ENCODE measurements around the gene ZMYM4.
"Not testable (repeated sequence)": the region's sequence is repeated elsewhere in the genome, so short reads cannot be mapped to it uniquely, and the experiment has no call there.

Gene ZMYM4

GRCh38 chr1:35331618-35332017, 63.1 kb downstream of the ZMYM4 start:
- DNase-seq, result not testable (repeated sequence)

GRCh38 chr1:35334485-35334884, 66.0 kb downstream of the ZMYM4 start:
- no peak for DNase-seq

DNA sequence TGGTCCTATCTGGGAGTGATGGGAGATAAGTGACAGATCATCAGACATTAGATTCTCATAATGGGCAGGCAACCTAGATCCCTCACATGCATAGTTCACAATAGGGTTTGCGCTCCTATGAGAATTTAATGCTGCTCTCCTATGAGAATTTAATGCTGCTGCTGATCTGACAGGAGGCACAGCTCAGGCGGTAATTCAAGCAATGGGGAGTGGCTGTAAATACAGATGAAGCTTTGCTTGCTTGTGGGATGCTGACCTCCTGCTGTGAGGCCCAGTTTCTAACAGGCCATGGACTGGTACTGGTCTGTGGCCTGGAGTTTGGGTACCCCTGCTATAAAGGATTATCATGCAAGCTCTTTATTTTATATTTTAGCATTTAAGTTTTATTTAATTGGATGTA, 72.0 kb downstream of the ZMYM4 start:
- no peak for DNase-seq

DNA sequence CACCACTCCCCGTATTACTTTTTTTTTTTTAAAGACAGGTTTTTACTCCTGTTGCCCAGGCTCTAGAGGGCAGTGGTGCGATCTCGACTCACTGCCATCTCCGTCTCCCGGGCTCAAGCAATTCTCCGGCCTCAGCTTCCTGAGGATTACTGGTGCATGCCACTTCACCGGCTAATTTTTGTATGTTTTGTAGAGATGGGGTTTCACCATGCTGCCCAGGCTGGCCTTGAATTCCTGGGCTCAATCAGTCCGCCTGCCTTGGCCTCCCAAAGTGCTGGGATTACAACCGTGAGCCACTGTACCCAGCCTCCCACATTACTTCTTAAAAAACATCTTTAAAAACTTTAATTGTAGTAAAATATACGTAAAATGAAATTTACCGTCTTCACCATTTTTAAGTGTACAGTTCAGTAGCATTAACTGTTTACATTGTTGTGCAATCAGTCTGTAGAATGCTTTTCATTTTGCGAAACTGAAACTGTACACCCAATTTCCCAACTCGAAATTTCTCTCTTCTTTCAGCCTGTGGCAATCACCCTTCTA, 77.0 kb downstream of the ZMYM4 start:
- no peak for DNase-seq

DNA sequence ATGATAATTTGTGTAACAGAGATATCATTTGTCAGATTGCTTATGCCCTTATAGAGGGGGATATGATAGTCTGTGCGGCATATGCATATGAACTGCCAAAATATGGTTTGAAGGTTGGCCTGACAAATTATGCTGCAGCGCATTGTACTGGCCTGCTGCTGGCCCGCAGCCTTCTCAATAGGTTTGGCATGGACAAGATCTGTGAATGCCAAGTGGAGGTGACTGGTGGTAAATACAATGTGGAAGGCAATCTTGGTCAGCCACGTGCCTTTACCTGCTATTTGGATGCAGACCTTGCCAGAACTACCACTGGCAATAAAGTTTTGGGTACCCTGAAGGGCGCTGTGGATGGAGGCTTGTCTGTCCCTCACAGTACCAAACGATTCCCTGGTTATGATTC, 82.4 kb downstream of the ZMYM4 start:
- no peak for DNase-seq

DNA sequence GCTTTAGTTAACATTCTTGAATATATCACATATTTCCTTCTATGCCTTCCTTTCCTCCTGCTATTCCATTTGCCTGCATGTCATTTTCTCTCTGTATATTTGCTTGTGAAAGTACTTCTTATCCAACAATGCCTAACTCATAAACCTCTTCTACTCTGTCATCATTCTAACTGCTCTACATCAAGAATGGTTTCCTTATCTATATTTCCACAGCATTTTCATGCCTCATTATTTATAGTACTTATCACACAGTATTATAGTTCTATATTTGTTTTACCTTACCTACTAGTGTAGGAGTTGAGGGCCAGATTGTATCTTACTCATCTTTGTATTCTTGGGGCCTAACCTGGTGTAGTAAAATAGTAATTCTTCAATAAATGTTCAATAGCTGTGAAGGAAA, 91.5 kb downstream of the ZMYM4 start:
- DNase-seq, result no peak

- DNase-seq, result no peak
Observed at GRCh38 chr1:35361638-35362037, 93.1 kb downstream of the ZMYM4 start.

DNA sequence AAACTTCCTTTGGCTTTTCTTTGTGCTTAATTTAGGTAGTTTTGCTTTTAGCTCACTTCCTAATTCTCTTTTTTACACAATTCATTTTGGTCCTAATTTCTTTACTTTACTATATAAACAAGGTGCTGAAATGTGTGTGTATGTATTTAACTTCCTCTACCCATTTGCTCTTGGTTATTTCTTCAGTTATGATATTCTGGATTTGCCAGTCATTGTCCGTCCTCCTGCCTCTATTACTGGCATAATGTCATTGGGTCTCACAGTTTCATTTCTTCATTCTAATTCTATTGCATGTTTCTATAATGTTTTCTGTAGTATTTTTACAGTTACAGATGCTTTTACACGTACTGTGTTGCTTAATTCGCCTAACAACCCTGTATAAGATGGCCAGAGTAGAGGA, 96.2 kb downstream of the ZMYM4 start:
- no peak for DNase-seq

DNA sequence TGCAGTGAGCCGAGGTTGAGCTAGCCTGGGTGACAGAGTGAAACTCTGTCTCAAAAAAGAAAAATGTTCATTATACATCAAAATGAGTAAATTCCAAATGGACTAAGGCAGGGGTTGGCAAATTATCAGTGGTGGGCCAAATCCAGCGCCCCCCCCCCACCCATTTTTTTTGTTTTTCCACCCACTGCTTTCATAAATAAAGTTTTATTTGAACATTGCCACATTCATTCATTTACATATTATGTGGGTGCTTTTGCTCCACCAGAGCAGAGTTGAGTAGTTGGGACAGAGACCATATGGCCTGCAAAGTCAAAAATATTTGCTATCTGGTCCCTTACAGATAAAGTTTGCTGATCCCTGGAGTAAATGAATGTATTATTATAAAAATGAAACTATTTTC, 99.4 kb downstream of the ZMYM4 start:
- DNase-seq, result no peak

- DNase-seq, result no peak
Observed at GRCh38 chr1:35369922-35370671, 101.6 kb downstream of the ZMYM4 start.

- no peak for DNase-seq
Observed at GRCh38 chr1:35371506-35371905, 103.0 kb downstream of the ZMYM4 start.

- no peak for DNase-seq
Observed at GRCh38 chr1:35377555-35377954, 109.0 kb downstream of the ZMYM4 start.

DNA sequence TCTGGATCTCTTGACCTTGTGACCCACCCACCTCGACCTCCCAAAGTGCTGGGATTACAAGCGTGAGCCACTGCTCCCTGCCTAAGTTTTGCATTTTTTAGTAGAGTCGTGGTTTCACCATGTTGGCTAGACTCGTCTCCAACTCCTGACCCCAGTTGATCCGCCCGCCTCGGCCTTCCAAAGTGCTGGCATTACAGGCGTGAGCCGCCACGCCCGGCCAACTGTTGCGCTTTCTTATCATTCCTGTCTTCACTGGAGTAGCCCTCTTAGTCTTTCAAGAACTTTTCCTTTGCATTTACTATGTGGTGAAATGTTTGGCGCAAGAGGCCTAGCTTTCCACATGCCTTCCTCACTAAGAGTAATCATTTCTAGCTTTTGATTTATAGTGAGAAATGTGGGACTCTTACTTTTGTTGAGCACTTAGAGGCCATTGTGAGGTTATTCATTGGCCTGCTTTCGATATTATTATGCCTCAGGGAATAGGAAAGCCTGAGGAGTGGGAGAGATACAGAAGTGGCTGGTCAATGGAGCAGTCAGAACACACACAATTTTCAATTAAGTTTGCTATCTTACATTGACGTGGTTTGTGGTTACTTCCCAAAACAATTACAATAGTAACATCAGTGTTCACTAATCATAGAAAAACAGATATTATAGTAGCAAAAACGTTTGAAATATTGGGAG, 111.0 kb downstream of the ZMYM4 start:
- no peak for DNase-seq

DNA sequence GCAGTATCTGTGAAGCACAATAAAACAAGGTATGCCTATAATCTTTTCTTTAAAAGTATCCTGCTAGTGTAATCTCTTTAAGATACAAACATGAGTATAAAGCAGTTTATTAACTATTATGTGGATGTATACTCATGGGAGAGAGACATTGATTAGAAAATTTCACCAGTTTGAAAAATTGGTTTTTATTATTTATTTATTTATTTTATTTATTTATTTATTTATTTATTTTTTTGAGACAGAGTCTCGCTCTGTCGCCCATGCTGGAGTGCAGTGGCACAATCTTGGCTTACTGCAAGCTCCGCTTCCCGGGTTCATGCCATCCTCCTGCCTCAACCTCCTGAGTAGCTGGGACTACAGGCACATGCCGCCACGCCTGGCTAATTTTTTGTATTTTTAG, 111.6 kb downstream of the ZMYM4 start:
- not testable (repeated sequence) for DNase-seq

DNA sequence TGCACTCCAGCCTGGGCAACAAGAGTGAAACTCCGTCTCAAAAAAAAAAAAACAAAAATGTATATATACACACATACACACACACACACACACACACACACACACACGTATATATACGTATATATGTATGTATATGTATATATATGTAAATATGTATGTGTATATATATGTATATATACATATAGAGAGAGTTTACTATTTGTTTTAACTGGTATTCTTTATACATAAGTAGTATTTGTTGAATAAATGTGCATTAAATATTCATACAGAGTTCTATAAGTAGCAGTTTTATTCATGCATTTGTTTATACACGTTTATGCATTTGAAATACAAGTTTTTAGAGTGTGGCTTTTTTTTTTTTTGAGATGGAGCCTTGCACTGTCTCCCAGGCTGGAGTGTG, 113.6 kb downstream of the ZMYM4 start:
- no peak for DNase-seq

DNA sequence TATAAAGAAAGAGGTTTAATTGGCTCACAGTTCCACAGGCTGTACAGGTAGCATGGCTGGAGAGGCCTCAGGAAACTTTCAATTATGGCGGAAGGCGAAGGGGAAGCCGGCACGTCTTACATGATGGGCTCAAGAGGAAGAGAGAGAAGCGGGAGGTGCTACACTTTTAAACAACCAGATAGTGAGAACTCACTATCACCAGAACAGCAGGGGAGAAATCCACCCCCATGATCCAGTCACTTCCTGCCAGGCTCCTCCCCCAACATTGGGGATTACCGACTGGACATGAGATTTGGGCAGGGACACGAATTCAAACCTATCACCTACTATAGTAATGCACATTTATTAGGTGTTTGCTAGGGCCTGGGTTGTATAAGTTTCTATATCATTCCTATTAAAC, 117.8 kb downstream of the ZMYM4 start:
- no peak for DNase-seq

DNA sequence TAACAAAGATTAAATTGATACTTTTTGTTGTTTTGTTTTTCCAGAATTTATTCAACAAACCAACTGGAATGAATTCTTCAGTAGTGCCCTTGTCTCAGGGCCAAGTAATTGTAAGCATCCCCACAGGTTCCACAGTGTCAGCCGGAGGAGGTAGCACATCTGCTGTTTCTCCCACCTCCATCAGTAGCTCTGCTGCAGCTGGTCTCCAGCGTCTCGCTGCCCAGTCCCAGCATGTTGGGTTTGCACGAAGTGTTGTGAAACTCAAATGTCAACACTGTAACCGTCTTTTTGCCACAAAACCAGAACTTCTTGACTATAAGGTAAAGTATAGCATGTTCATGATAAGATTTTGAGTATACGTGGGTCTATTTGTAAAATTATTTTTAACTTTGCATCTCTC, 118.5 kb downstream of the ZMYM4 start:
- no peak for DNase-seq

DNA sequence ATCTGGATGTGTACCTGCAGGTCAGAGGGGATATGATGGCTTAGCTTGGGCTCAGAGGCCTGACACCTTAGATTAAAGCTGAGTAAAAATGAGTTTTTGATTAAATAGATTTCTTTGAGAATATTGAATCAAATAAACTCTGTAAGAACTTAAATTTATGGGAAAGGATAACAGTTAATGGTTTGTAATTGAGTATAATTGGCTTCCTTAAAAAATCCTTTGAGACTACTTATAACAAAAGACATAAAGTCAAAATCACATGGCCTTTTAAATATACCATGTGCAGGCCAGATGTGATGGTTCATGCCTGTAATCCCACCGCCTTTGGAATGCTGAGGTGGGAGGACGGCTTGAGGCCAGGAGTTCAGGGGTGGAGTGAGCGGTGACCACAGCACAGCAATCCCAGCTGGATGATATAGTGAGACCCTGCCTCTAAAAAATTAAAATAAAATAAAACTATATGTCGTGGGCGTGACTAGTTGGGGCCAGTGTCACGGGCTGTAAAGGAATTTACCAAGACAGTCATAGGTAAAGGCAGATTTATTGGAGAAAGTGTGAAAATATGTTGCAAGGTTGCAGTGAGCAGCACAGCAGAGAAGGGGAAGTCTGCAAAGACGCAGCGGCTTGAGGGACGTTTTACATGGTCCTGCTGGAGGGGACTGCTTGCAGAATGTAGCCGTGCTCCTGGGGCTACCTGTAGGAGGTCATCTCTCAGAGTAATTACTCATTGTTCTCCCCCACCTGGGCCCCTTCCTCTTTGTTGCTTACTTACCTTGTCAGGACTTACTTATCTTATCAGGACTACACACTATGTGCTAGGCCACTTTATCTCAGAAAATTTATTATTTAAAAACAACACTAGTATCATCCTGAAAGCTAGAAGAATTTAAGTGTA, 122.3 kb downstream of the ZMYM4 start:
- no peak for DNase-seq

- DNase-seq, result no peak
Observed at GRCh38 chr1:35394386-35394785, 125.9 kb downstream of the ZMYM4 start.

GRCh38 chr1:35398739-35399138, 130.2 kb downstream of the ZMYM4 start:
- DNase-seq, result no peak

DNA sequence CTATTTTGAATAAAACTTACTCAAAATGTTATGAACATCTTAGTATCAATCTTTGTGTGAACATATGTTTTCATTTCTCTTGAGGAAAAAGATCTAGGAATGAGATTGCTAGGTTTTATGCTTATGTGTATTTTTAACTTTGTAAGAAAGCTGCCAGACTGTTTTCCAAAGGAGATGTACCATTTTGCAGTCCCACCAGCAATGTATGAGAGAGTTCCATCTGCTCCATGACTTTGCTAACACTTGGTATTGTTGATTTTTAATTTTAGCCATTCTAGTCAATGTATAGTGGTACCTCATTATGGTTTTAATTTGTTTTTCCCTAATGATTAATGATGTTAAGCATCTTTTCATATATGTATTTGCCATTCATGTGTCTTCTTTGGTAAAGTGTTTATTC, 132.5 kb downstream of the ZMYM4 start:
- no peak for DNase-seq

- no peak for DNase-seq
Observed at GRCh38 chr1:35406103-35406502, 137.6 kb downstream of the ZMYM4 start.

- DNase-seq, result no peak
Observed at GRCh38 chr1:35407743-35408142, 139.2 kb downstream of the ZMYM4 start.

Measured in activated CD8-positive, alpha-beta memory T cell treated with anti-CD3 and anti-CD28 coated beads for 24 hours (primary cell).